Hepatocyte (in vitro differentiated cells): Measurements from ENCODE around the gene BIK.

ENCODE experiments used
- CTCF ChIP-seq: fragments of 200-600 bp; sonication (generic); IDR thresholded peaks from 2 replicates; pipeline ENCODE4 v1.5.1; 2016; ENCODE audit warnings: antibody characterized with exemption, mild to moderate bottlenecking; ENCODE audit not compliant: poor library complexity
- EZH2 ChIP-seq: fragments of 200-600 bp; sonication (generic); IDR thresholded peaks from 2 replicates; pipeline ENCODE4 v1.6.1; 2016; ENCODE audit warnings: antibody characterized with exemption, mild to moderate bottlenecking, borderline replicate concordance

GRCh38 chr22:43164636-43165035, 54.1 kb downstream of the BIK start:
- TF ChIP-seq CTCF (no peak), EZH2 (no peak)
